GM12878 (cell line): Measurements from ENCODE around the gene ANKRD13A.

Experiments
- CTCF ChIP-seq, 3 experiments: IDR thresholded peaks in 2 of 3; conservative IDR thresholded peaks in 1 of 3; 2 replicates each; pipeline ENCODE4 v1.5.1; 2011; ENCODE audit warnings: low read depth in 3 of 3, low read length in 3 of 3, mild to moderate bottlenecking in 3 of 3, control low read depth in 2 of 3, moderate library complexity in 2 of 3, inconsistent platforms in 1 of 3, mixed read lengths in 1 of 3; ENCODE audit not compliant: control insufficient read depth in 2 of 3, insufficient read depth in 1 of 3; ENCODE audit errors: extremely low read depth in 1 of 3
- CUX1 ChIP-seq: IDR thresholded peaks from 2 replicates; pipeline ENCODE4 v1.6.1; 2012; ENCODE audit warnings: improper control_type of control experiment, low read depth, low read length; ENCODE audit not compliant: insufficient replicate concordance
- FOS ChIP-seq: IDR thresholded peaks from 3 replicates; pipeline ENCODE4 v1.6.1; 2011; ENCODE audit warnings: borderline replicate concordance; ENCODE audit not compliant: insufficient read length; ENCODE audit errors: extremely low read depth
- GATAD2B ChIP-seq: fragments of 450-650 bp; conservative IDR thresholded peaks from 2 replicates; pipeline ENCODE4 v1.6.1; 2017; ENCODE audit warnings: low read depth, mild to moderate bottlenecking, moderate library complexity
- POLR2AphosphoS5 ChIP-seq: IDR thresholded peaks from 2 replicates; pipeline ENCODE4 v1.6.1; 2011; ENCODE audit warnings: mild to moderate bottlenecking, low read length, inconsistent platforms
- RFX5 ChIP-seq: IDR thresholded peaks from 2 replicates; pipeline ENCODE4 v1.6.1; 2011; ENCODE audit warnings: low read depth, low read length, improper control_type of control experiment
- SIN3A ChIP-seq: IDR thresholded peaks from 2 replicates; pipeline ENCODE4 v1.6.1; 2012; ENCODE audit warnings: low read depth, low read length, improper control_type of control experiment
- TAF1 ChIP-seq: IDR thresholded peaks from 2 replicates; pipeline ENCODE4 v1.6.1; 2011; ENCODE audit warnings: mild to moderate bottlenecking, low read depth, low read length, borderline replicate concordance
- TCF12 ChIP-seq: IDR thresholded peaks from 2 replicates; pipeline ENCODE4 v1.6.1; 2011; ENCODE audit warnings: low read depth, mild to moderate bottlenecking, low read length

- no peak for TF ChIP-seq RFX5
- no peak for TF ChIP-seq CTCF (IDR thresholded peaks at IDR 0.05 in 2 of 3, conservative IDR thresholded peaks at IDR 0.05 in 1 of 3; ENCODE audit: control insufficient read depth in 2 of 3, extremely low read depth in 1 of 3, insufficient read depth in 1 of 3, low read depth in 3 of 3, low read length in 3 of 3)
- no peak for TF ChIP-seq TCF12
- TF ChIP-seq POLR2AphosphoS5: no peak
- no peak for TF ChIP-seq TAF1
- TF ChIP-seq FOS: no peak
- TF ChIP-seq CUX1: no peak
- no peak; the same call in 1 of the 2 replicates for TF ChIP-seq SIN3A
- TF ChIP-seq GATAD2B: no peak
These were observed 814 bp downstream of the ANKRD13A start for GRCh38 chr12:109999983-110000505.
